T-helper 1 cell treated with Interleukin-12 subunit alpha and Interleukin-12 subunit beta and Interleukin-4 antibody, amounts not matched to agents 30 ng/mL and 1 ng/mL, for 36 hours (primary cell): Measurements from ENCODE around the gene PTPRN2. TPM values are rescaled to one million over a fixed set of nuclear protein-coding genes. Genes with fewer than 3 reads are reported as not detected.

Experiments used
- intact Hi-C: fragments of 100-400 bp; cut with micrococcal nuclease; formaldehyde crosslinking; loops from one replicate; pipeline ENCODE4 v1.15.1; 2024
- total RNA-seq: library from RNA; stranded (reverse); gene quantifications from 2 replicates; pipeline ENCODE4 v1.2.3, GENCODE V29; 2022

PTPRN2 gene
- total RNA-seq, 1 donor from 2014 or later = 2.9 TPM

DNA sequence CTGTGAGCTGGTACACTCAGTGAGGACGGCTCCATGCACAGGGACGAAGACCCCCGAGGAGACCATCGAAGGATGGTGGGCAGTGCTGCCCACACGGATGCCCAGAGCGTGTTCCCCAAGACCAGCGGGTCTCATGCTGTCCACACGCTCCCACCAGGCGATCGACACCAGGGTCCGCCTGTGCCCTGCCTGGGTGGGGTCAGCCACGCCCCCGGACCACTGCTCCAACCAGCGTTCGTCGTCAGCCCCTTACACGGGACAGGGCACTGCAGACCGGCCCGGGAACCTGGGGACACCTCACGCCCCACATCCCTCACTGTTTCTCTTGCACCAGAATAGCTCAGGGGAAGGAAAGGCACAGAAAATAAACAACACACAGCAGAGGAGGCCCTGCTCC, 1027.4 kb downstream of the PTPRN2 start:
- intact Hi-C loops = no loop called here

GRCh38 chr7:157559596-157560257, 1027.9 kb downstream of the PTPRN2 start:
- intact Hi-C loops = no loop called here

GRCh38 chr7:157558875-157559595, 1028.6 kb downstream of the PTPRN2 start:
- intact Hi-C loops = no loop called here

- intact Hi-C loops = no loop called here
Measured at GRCh38 chr7:157558516-157558874, 1029.1 kb downstream of the PTPRN2 start.

DNA sequence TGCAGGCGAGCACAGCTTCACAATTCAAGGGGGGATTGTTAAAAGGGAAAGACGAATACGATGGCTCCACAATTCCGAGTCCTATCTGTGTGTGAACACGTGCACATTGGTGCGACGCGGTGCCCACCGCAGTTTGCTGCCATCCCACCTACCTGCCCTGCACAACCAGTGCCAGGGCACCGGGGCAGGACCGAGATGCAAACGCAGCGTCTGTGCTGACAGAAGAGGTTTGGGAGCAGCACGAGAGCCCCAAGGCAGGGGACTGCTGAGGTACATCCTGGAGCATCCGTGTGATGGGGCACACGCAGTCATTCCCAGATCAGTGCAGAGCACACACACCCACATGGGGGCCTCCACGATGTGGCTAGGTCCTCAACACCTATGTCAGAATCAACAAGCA, 1029.6 kb downstream of the PTPRN2 start:
- intact Hi-C loops = no loop called here

DNA sequence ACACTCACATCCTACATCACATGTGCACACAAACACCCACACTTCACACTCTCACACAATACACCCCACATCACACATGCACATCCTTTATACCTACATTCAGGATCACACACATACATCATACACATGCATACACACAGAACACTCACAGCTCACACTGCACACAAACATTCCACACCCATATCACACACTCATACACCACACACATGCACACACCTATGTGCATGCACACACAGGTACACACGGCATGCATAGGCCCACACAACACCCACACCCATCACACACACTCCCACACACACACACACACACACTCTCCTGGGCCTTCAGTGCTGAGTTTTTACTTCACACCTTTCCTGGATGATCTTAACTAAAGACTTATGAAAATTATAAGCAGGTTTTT, 1030.4 kb downstream of the PTPRN2 start:
- intact Hi-C loops = no loop called here

DNA sequence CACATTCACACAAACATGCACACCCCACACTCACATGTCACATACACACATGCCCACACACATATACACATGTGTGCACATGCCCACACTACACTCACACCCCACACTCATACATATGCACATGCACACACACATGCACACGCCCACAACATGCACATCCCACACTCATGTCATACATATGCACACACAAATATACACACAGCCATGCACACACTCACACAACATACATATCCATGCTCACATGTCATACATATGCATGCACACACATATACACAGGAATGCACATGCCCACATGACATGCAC, 1031.0 kb downstream of the PTPRN2 start:
- intact Hi-C loops = no loop called here

DNA sequence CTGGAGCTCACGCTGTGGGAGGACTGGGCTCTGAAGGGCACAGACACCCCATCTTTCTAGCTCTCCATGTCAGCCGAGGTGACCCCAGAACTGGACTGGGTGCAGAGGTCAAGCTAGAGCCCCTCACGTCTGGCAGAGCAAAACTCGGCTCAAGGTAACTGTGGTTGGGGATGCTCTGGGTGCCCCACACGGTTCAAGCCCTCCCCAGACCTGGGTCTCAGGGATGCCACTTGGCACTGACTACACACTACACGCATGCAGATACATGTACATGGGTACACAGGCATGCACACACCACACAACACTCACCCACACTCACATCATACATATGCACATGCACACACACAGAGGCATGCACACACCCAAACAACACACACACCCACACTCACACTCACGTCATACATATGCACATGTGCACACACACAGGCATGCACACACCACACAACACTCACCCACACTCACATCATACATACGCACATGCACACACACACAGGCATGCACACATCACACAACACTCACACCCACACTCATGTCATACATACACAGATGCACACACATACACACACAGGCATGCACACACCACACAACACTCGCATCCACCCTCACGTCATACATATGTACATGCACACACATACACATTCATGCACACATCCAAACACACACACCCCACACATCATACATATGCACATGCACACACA, 1031.5 kb downstream of the PTPRN2 start:
- intact Hi-C loops = no loop called here

DNA sequence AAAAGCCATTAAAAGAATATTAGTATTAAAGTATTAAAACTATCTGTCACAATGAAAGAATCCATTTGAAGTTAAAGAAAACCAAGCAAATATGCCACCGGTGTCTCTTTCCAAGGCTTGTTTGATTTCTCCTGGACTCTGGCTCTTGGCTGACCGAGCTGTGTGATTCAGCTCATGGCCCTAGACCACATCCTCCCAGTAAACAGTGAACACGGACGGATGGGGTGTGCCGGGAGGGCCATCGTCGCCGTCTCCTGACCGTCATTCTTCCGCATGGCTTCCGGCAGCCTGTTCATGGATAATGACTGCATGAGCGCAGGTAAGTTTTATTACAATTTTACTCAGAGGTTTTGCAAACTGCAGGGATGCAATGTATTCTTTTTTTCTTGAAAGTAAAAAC, 1032.3 kb downstream of the PTPRN2 start:
- intact Hi-C loops = no loop called here

DNA sequence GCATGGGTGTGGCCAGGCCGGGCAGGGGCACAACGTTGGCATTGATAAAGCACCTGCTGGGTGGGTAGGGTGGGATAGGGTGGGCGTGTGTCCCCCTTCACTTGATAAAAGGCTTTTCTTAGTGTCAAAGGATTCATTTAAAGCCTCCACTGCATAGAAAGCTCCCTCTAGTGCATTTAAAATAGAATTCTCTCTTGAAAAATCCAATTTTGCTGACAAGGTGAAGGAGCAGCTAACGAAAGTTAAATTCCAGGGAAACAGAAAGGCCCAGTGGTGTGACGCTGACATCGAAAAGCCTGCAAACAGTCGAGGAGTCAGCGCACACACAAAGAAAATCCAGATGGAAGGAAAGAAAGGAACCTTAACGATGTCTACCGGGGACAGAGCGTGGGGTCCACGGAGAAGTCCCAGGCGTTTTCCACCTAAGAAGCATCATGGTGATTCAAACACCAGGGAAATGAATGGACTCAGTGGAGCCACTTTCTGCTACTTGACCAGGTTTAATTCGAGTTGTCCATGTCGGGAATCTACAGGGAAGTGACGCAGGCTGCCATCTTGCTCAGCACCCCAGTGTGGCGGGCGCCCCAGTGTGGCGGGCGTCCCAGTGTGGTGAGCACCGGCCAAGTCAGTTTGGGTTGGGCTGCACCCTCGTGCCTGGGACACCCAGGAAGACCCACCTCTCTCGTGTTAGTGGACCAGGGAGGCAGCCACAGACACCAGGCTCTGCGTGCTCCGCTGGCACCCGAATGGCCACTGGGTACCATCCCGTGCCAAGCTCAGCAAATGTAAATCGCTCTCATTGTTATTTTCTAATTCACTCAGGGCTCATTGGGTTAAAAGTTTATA, 1033.0 kb downstream of the PTPRN2 start:
- intact Hi-C loops = loop anchor here (5.0 kb wide), 1 partner anchor 122 kb away; no protein-coding TSS in a partner anchor

- intact Hi-C loops = loop anchor here (5.0 kb wide), 1 partner anchor 121 kb away; no protein-coding TSS in a partner anchor
Measured at GRCh38 chr7:157553256-157553655, 1034.4 kb downstream of the PTPRN2 start.

DNA sequence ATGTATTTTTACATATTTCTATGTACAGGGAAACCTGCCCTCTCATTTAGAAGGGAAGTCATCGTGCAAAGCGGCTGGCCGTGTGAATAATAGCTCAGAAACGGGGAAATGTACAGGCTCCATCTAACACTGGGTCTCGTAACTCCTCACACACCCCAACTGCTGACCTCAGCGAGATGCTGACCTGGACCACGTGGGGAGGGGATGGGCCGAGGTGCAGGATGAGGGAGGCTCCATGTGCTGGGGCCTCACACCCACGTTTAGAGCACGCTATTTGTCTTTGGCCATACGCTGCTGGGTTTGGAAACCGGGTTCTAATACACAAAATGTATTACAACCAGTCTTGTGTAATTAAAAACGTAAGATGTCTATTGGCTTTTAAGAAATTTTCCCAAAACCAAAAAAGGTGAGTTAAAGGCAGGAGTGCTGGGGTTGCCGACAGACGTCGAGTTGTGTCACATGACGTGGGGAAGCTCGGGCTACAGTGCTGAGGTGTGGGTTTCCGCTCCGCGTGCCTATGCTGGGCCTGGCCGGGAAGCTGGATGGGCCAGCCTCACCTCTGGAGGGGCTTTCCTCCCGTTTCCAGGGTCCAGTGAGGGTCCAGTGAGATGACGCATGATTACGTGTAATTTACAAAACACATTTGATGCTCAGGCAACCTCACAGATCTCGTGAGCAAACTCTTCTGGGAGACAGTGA, 1035.2 kb downstream of the PTPRN2 start:
- intact Hi-C loops = loop anchor here (5.0 kb wide), 1 partner anchor 120 kb away; no protein-coding TSS in a partner anchor

DNA sequence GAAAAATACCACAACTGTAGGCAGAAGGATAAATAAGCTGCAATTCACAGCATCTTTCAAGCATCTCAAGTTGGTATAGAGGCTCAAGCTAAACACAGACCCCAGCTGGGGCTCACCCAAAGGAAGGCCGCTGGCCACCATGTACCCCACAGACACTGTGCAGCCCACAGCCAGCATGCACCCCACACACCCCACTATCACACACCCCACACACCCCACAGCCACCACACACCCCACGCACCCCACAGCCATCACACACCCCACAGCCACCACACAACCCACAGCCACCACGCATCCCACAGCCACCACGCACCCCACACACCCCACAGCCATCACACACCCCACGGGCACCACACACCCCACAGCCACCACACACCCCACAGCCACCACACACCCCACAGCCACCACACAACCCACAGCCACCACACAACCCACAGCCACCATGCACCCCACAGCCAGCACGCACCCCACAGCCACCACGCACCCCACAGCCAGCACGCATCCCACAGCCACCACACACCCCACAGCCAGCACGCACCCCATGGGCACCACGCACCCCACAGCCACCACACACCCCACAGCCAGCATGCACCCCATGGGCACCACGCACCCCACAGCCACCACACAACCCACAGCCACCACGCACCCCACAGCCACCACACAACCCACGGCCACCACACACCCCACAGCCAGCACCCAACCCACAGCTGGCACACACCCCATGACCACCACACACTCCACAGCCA, 1036.1 kb downstream of the PTPRN2 start:
- intact Hi-C loops = loop anchor here (5.0 kb wide), 1 partner anchor 119 kb away; no protein-coding TSS in a partner anchor

DNA sequence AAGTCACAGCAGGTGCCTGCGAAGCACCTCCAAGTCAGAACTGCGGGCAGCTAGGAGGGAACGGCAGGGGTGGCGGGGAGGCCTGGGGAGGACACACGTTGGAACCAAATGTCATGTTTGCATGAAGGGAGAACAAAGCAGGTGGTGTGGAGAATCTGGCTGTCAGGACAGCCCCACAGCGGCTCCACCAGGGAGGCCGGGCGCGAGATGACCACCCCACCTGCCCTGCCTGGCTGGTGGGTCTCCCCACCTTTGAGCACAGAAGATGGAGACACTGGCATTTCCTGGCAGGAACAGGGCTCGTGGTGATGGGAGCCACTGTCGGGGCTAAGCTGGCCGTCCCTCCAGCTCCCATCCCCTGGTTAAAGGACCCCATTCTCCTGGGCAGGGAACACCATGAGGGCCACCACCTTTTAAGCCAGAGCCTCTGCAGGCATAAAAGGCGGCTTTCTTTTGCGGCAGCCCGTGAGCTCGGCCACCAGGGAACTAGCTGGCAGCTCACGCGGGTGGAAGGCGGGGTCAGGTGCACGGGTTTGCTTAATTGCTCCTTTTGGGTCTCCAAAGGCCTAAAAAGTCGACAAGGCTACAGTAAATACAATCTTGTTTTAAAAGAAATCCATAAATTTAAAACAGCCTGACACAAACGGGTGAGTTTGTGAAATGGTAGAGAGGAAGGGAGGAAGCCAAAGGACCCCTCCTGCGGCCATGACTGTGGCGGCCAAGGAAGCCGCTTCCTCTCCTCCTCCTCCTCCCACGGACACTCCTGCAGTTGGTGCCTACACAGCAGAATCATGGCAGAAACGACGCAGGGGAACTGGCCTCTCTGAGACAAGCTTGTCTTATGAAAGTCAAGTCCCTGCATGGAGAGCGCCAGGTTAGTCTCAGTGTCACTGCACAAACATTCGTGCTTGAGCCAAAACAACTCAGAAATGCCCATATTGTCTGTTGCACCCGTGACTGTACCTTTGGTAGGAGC, 1037.0 kb downstream of the PTPRN2 start:
- intact Hi-C loops = loop anchor here (5.0 kb wide), 1 partner anchor 118 kb away; no protein-coding TSS in a partner anchor

GRCh38 chr7:157549612-157550299, 1037.9 kb downstream of the PTPRN2 start:
- intact Hi-C loops = loop anchor here (5.0 kb wide), 1 partner anchor 117 kb away; no protein-coding TSS in a partner anchor

DNA sequence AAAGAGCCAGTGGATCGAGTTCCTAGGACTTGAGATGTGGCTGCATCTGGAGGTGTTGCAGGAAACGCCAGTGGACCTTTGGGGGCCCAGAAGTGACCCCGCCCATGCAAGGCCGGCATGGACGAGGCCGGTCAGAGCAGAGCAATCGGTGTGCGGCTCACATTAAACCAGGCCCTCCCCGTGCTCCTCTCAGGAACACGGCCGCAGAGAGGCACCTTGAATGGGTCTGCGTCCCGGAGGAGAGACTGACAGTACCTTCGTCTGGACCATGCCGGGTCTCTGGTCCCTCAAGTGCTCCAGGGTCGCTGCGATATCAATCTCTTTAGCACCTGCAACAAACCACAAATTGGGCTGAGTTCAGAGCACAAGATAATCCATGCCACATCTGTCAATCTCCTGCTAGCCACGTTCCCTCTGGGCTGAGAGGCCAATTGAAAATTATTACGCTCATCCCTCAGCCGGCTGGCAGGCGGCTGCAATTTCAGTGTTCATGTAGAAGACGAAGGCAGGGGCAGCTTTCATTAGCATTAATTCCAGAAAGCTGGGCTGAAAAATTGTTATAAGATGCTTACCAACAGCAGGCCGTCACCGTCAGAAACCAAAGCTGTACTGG, 1038.8 kb downstream of the PTPRN2 start:
- intact Hi-C loops = no loop called here

DNA sequence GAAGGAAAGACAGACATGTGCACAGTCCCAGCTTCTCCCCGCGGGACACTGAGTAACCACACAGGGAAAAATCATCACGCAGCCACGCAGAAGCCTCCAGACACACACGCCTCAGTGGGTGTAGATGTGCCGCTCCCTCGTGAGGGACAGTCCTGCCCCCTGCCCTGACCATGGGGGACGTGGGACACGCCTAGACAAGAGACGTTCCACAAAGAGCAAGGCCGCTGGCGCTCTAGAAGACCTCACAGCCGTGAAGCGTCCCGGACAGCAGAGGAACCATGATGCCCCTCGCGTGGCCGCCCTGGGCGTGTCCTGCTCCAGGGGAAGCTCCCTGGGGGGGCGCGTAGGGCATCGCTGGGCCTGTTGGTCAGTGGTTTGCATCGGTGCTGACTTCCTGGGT, 1040.0 kb downstream of the PTPRN2 start:
- intact Hi-C loops = no loop called here

GRCh38 chr7:157547102-157547501, 1040.5 kb downstream of the PTPRN2 start:
- intact Hi-C loops = no loop called here
